ENCODE results near the gene RNF123.
A peak's percentile ranks its signal among the peaks of the same experiment; 100 is the strongest.

Gene RNF123

DNA sequence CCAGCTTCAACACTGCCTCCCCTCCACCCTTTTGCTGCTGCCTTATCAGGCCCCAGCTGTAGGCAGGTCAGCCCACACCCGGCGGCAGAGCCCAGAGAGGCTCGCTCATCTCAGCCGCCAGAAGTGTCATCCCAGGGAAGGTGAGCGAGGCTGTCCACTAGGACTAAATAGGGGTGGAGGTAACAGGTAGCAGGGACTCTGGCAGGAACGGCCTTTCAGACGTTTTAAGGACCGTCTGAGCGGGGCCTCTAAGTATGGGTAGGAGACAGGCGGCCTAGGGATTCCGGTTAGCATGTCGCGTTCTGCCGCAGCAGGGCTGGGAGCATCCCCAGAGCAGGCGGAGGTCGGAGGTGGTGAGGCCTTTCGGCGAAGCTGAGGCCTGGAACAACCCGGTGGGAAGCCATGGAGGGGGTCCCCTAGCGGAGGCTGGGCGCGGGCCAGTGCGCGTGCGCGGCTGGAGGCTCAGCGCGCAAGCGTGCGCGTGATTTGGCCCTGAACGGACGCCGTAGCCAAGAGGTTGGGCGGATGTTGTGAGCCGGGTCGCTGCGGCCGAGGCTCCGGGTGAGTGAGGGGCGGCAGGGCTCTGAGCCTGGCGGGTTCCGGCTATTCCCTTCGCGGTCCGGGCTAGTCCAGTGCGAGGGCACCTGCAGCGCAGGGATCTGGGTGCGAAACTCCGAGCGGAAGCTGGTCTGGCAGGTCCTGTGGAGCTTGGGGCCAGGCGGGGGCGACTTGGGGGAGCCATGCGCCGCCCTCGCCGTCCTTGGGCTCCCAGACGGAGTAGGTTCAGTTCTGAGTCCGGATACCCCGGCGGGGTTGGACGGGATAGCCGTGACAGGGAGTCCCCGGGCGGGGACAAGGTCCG, at the start of gene RNF123, which contains the start of gene MST1:
Gene RNF123, plus strand, starts transcription at position 512 of the 862 bp plus-strand sequence. CDS start 1,609 bp downstream, outside the sequence.
Gene MST1, minus strand, starts transcription at position 429 of the 862 bp plus-strand sequence. CDS start 783 bp downstream, outside the sequence.
- DNase-seq (ENCODE audit: low read depth in 2 of 2), result peak; percentile 80 to 84

- DNase-seq (ENCODE audit: low read depth in 2 of 2), result no peak
Measured at GRCh38 chr3:49641292-49641691, 48.1 kb upstream of the RNF123 start.

DNA sequence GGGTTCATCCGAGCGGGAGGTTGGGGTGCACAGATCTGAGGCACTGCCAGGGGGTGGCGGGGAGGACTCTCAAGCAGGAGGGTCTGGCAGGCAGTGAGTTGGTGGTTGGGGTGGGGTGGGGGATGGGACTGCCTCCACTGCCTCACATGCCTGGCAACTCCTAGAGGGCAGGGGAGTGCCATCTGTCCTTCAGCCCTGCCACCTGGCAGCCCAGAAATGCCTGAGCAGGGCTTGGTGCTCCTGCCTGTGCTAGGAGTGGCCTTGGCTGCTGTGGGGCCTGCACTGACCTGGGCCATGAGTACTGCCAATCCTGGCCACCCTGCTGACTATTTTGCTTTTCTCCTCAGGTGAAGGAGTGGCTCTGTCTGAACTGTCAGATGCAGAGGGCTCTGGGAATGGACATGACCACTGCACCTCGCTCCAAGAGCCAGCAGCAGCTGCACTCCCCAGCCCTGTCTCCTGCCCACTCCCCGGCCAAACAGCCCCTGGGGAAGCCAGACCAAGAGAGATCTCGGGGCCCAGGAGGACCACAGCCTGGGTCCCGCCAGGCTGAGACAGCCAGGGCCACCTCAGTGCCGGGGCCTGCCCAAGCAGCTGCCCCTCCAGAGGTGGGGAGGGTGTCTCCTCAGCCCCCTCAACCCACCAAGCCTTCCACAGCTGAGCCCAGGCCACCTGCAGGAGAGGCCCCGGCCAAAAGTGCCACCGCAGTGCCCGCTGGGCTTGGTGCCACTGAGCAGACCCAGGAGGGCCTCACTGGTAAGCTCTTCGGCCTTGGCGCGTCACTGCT, 47.2 kb upstream of the RNF123 start:
- DNase-seq (ENCODE audit: low read depth in 2 of 2), result no peak

DNA sequence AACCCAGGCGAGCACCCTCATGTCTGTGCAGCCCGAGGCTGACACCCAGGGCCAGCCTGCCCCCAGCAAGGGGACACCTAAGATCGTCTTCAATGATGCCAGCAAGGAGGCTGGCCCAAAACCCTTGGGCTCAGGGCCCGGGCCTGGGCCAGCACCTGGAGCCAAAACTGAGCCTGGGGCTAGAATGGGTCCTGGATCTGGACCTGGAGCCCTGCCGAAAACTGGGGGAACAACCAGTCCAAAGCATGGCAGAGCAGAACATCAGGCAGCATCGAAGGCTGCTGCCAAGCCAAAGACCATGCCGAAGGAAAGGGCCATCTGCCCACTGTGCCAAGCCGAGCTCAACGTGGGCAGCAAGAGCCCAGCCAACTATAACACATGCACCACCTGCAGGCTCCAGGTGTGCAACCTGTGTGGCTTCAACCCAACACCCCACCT, 46.6 kb upstream of the RNF123 start:
- DNase-seq (ENCODE audit: low read depth in 2 of 2), result no peak

- DNase-seq (ENCODE audit: low read depth in 2 of 2), result no peak
Measured at GRCh38 chr3:49644684-49645083, 44.7 kb upstream of the RNF123 start.

DNA sequence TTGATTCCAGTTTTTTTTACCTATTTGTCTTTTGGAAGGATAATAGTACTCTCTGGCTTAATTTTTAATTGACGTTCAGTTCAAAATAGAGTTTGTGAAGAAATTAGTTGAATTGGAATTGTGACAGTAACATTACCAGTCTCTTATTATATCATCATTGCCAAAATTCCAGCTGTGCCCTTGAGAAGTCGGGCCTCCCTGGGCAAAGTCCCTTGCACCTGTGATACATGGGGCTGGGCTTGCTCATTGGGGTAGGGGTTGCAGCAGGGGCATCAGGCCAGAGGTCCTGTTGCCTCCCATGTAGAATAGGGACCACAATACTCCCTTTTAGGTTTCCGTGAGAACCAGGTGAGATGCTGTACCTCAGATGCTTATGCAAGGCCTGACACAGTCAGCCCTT, 43.1 kb upstream of the RNF123 start:
- DNase-seq (ENCODE audit: low read depth in 2 of 2), result no peak

DNA sequence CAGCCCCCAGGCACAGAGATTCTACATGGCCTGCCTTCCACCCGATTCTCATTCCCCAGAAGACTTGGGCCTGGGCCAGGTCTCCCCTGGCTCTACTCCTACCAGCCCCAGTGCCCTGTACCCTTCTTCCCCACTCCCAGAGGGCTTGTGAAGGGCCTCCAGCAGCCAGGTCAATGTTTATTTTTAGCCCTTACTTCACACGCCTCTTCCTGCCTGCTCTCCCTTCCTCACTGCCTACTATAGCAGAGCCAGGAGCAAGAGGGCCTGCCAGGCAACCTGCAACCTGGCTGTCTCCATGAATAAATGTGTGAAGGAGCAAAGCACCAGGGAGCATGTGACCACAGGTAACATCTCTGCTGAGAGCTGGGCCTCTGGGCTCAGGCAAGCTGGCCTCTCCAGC, 41.6 kb upstream of the RNF123 start:
- no peak for DNase-seq (ENCODE audit: low read depth in 2 of 2)

DNA sequence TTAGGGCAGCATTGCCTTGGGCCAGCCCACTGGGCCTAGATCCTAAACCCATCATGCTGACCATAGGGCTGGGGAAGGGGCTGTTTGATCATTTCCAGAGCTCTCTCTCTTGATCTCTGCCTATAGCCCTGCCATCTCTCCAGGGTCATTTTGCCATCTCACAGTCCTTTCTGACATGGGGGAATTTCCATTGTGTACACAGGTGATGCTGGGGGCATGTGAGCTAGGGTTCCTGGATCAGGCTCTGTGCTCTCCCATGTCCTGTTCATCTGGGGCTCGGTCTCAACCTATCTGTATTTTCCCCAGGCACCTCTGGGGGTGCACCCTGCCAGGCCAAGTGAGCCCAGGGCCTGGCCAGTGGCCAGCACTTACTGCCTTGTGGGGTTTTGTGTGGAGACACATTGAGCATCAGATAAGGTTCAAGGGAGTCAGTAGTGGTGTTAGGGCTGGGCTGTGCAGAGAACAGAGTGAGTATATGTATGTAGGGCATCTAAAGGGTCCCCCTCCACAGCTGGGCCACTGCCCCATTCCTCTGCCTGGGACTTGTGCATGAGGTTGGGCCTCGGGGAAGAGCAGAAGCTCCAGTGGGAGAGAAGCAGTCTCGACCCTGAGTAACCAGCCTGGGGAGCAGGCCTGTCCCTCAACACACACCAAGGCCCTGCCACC, 40.9 kb upstream of the RNF123 start:
- DNase-seq (ENCODE audit: low read depth in 2 of 2), result no peak

- no peak for DNase-seq (ENCODE audit: low read depth in 2 of 2)
Measured at GRCh38 chr3:49649576-49649975, 39.8 kb upstream of the RNF123 start.

GRCh38 chr3:49650177-49650576, 39.2 kb upstream of the RNF123 start:
- DNase-seq (ENCODE audit: low read depth in 2 of 2), result no peak

- DNase-seq (ENCODE audit: low read depth in 2 of 2), result no peak
Measured at GRCh38 chr3:49650637-49651036, 38.7 kb upstream of the RNF123 start.

GRCh38 chr3:49652218-49652902, 37.0 kb upstream of the RNF123 start:
- DNase-seq (ENCODE audit: low read depth in 2 of 2), result no peak

DNA sequence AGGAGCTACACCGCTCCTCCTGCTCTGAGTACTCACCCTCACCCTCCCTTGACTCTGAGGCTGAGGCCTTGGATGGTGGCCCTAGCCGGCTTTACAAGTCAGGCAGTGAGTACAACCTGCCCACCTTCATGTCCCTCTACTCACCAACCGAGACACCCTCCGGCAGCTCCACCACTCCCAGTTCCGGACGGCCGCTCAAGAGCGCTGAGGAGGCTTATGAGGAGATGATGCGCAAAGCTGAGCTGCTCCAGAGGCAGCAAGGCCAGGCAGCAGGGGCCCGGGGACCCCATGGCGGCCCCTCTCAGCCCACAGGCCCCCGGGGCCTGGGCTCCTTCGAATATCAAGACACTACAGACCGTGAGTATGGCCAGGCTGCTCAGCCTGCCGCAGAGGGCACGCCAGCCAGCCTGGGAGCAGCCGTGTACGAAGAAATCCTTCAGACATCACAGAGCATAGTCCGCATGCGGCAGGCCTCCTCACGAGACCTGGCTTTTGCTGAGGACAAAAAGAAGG, 36.4 kb upstream of the RNF123 start:
- no peak for DNase-seq (ENCODE audit: low read depth in 2 of 2)

DNA sequence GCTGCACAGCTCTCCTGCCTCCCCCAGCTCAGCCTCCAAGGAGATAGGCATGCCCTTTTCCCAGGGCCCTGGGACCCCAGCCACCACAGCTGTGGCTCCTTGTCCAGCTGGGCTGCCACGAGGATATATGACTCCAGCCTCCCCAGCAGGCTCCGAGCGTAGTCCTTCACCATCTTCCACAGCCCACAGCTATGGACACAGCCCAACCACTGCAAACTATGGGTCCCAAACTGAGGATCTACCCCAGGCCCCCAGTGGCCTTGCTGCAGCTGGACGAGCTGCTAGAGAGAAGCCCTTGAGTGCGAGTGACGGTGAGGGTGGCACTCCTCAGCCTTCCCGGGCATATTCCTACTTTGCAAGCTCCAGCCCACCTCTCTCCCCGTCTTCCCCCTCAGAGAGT, 35.7 kb upstream of the RNF123 start:
- no peak for DNase-seq (ENCODE audit: low read depth in 2 of 2)

GRCh38 chr3:49654176-49654825, 35.1 kb upstream of the RNF123 start:
- no peak for DNase-seq (ENCODE audit: low read depth in 2 of 2)

GRCh38 chr3:49654955-49655556, 34.3 kb upstream of the RNF123 start:
- DNase-seq (ENCODE audit: low read depth in 2 of 2), result no peak

GRCh38 chr3:49655731-49656285, 33.5 kb upstream of the RNF123 start:
- DNase-seq (ENCODE audit: low read depth in 2 of 2), result no peak

DNA sequence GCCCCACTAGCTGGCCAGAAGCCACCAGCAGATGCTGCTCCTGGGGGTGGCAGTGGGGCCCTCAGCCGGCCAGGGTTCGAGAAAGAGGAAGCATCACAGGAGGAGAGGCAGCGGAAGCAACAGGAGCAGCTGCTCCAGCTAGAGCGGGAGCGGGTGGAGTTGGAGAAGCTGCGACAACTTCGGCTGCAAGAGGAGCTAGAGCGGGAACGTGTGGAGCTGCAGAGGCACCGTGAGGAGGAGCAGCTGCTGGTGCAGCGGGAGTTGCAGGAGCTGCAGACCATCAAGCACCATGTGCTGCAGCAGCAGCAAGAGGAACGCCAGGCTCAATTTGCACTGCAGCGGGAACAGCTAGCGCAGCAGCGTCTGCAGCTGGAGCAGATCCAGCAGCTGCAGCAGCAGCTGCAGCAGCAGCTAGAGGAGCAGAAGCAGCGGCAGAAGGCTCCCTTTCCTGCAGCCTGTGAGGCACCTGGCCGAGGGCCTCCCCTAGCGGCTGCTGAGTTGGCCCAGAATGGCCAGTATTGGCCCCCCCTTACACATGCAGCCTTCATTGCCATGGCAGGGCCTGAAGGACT, 32.7 kb upstream of the RNF123 start:
- DNase-seq (ENCODE audit: low read depth in 2 of 2), result no peak

DNA sequence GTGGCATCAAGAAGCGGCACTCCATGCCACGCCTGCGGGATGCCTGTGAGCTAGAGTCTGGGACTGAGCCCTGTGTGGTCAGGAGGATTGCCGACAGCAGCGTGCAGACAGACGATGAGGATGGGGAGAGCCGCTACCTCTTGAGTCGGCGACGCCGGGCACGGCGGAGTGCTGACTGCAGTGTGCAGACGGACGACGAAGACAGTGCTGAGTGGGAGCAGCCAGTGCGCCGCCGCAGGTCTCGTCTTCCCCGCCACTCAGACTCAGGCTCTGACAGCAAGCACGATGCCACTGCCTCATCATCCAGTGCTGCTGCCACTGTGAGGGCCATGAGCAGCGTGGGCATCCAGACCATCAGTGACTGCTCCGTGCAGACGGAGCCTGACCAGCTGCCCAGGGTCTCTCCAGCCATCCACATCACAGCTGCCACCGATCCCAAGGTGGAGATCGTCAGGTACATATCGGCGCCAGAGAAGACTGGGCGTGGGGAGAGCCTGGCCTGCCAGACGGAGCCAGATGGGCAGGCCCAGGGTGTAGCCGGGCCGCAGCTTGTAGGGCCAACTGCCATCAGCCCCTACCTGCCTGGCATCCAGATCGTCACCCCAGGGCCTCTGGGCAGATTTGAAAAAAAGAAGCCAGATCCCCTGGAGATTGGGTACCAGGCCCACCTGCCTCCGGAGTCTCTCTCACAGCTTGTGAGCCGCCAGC, 32.0 kb upstream of the RNF123 start:
- DNase-seq (ENCODE audit: low read depth in 2 of 2), result no peak

Data from stimulated activated CD8-positive, alpha-beta memory T cell treated with anti-CD3 and anti-CD28 coated beads, Interleukin-7, amount 100 ng/mL, for 1 hour (primary cell).